ENCODE data around the gene CR1. TPM values are rescaled to one million over a fixed set of nuclear protein-coding genes. Genes with fewer than 3 reads are reported as not detected.

Gene CR1
- total and polyA plus RNA-seq, 2 of the 8 experiments (the other 6 are each of a cell fraction or from before 2014, with no cell fraction given), result 0.15 to 0.22 TPM

DNA sequence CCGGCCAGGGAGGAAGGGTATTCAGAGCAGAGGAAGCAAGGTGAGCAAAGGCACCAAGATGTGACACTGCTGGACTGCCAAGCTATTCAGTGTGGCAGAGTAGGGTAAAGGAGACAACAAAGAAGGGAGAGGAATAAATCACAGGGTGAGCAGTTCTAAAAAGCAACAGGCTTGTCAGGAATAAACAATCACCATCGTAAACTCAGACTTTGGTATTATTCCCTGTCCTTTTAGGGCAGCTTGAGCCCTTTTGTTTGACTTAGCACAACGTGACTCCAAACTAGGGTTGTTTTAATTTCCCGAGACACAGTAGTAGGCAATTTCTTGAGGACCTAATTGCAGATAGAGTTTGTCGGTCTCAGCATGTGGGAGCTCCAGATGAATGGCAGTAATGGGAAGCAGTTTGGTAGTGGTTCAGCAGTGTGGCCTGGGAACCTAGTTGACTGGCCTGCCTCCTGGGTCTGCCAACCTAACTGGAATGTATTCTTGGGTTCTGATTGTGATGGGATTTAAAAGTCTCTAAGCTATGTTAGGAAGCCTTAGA, 153.3 kb downstream of the CR1 start:
- POLR2A ChIA-PET (ENCODE audit: partially characterized antibody), result interaction anchor here (1.2 kb wide), 1 partner anchor 12 kb away, joined by 3 read pairs; no protein-coding TSS in a partner anchor
- 78% methylated on average over 5 of the region's 5 CpGs; no CpG with 5 or more reads in 1 of the 2 experiments for WGBS, 2 experiments (ENCODE audit: extremely low coverage in 1 of 2, insufficient coverage in 1 of 2, insufficient read length in 1 of 2, insufficient replicate concordance in 2 of 2, low coverage in 1 of 2, low lambda C conversion rate in 2 of 2, missing lambda C conversion rate in 1 of 2)
- H3K27me3 ChIP-seq (replicated peaks in 1 of 4; ENCODE audit: control insufficient read depth in 3 of 4, extremely low read depth in 1 of 4, insufficient read depth in 3 of 4, low read length in 3 of 4), result no peaks in the 10 kb centered on the region
- no peaks in the 10 kb centered on the region for H3K36me3 ChIP-seq (ENCODE audit: control insufficient read depth in 2 of 4, insufficient read depth in 4 of 4, low read length in 3 of 4)
- peak overlapping the region; percentile 63; the same call in 1 of the 2 replicates for H2BK12ac ChIP-seq (ENCODE audit: low read depth, low read length)
- H2AFZ ChIP-seq (ENCODE audit: low read length), result peak overlapping the region; percentile 35; the same call in 1 of the 2 replicates
- H2BK120ac ChIP-seq (replicated peaks; ENCODE audit: low read depth, low read length), result no peak overlapping the region
- no peak overlapping the region for H3K18ac ChIP-seq (ENCODE audit: extremely low read depth, low read length)
- H3K9ac ChIP-seq (replicated peaks in 1 of 4; ENCODE audit: extremely low read depth in 1 of 4, low read depth in 3 of 4, low read length in 3 of 4), result no peak overlapping the region
- H3K79me1 ChIP-seq (ENCODE audit: low read depth, low read length), result no peaks in the 10 kb centered on the region
- DNase-seq (ENCODE audit: low read depth in 1 of 2, low spot score in 2 of 2) (no peak), FAIRE-seq (no peak)
- no peak overlapping the region for H3K56ac ChIP-seq (replicated peaks; ENCODE audit: insufficient read length, low read depth, low read length)
- H3K4me3 ChIP-seq (ENCODE audit: extremely low read depth in 1 of 4, insufficient read depth in 2 of 4, low read depth in 3 of 4, low read length in 4 of 4), result no peak overlapping the region
- H3K79me2 ChIP-seq (ENCODE audit: control insufficient read depth in 1 of 2, insufficient read depth in 2 of 2, low read length in 2 of 2), result no peaks in the 10 kb centered on the region
- no peak overlapping the region for H3K14ac ChIP-seq (ENCODE audit: insufficient read length)
- no peak overlapping the region for H2BK15ac ChIP-seq (ENCODE audit: low read length)
- H2AK5ac ChIP-seq (ENCODE audit: low read depth, low read length), result no peak overlapping the region
- no peak overlapping the region for H4K8ac ChIP-seq (ENCODE audit: extremely low read depth, insufficient read depth, low read length)
- peak overlapping the region; percentile 15; the same call in 1 of the 2 replicates for H2BK20ac ChIP-seq (ENCODE audit: low read length)
- H3K4me1 ChIP-seq (replicated peaks in 1 of 4; ENCODE audit: control insufficient read depth in 3 of 4, insufficient read depth in 4 of 4, low read length in 3 of 4), result no peaks in the 10 kb centered on the region
- no peak overlapping the region for H3K27ac ChIP-seq (ENCODE audit: low read depth, low read length)
- H4K5ac ChIP-seq (ENCODE audit: insufficient read length, low read depth, low read length), result no peak overlapping the region
- H4K91ac ChIP-seq (replicated peaks; ENCODE audit: insufficient read length, low read length), result no peak overlapping the region
- no peak overlapping the region for H3K4ac ChIP-seq (replicated peaks; ENCODE audit: insufficient read length, low read depth, low read length)
- H3K4me2 ChIP-seq (ENCODE audit: insufficient read depth in 1 of 2, low read depth in 2 of 2, low read length in 2 of 2), result no peak overlapping the region
- no peaks in the 10 kb centered on the region for H4K20me1 ChIP-seq (replicated peaks in 1 of 2; ENCODE audit: control insufficient read depth in 1 of 2, insufficient read depth in 2 of 2, low read length in 2 of 2)
- CTCF ChIA-PET (ENCODE audit: partially characterized antibody), result interaction anchor here (1.0 to 3.2 kb wide), 6 partner anchors 9 to 85 kb away, joined by 3 to 9 read pairs (median 6); no protein-coding TSS in a partner anchor
- H3K23ac ChIP-seq (ENCODE audit: insufficient read length), result no peak overlapping the region
- H3K23me2 ChIP-seq (ENCODE audit: low read depth, low read length), result no peaks in the 10 kb centered on the region
- H2BK5ac ChIP-seq (ENCODE audit: low read depth, low read length), result 0 out of 2 replicates have a peak overlapping the region, but pooled peaks have one; percentile 35
- H3K9me3 ChIP-seq (ENCODE audit: insufficient read depth in 2 of 2, low read depth in 1 of 2, low read length in 1 of 2), result no peaks in the 10 kb centered on the region; a peak in 1 of 4 replicates
- no peak for TF ChIP-seq SIX5 (IDR thresholded peaks at IDR 0.05; ENCODE audit: low read depth, low read length)
- TF ChIP-seq CREB1 (IDR thresholded peaks at IDR 0.05), result no peak
- TF ChIP-seq PHF8 (conservative IDR thresholded peaks at IDR 0.05; ENCODE audit: low read depth, low read length), result no peak
- TF ChIP-seq POLR2A (IDR thresholded peaks at IDR 0.05; ENCODE audit: control extremely low read depth in 1 of 2, low read depth in 2 of 2, low read length in 2 of 2), result no peak
- no peak for TF ChIP-seq POU5F1 (IDR thresholded peaks at IDR 0.05; ENCODE audit: low read depth, low read length)
- no peak for TF ChIP-seq BCL11A (IDR thresholded peaks at IDR 0.05; ENCODE audit: low read depth in 2 of 2, low read length in 2 of 2)
- TF ChIP-seq, protein P1, sequence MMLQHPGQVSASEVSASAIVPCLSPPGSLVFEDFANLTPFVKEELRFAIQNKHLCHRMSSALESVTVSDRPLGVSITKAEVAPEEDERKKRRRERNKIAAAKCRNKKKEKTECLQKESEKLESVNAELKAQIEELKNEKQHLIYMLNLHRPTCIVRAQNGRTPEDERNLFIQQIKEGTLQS (IDR thresholded peaks at IDR 0.05; ENCODE audit: insufficient read depth, low read depth, low read length), result no peak
